ENCODE data around the gene ZMIZ1.

The ZMIZ1 gene

DNA sequence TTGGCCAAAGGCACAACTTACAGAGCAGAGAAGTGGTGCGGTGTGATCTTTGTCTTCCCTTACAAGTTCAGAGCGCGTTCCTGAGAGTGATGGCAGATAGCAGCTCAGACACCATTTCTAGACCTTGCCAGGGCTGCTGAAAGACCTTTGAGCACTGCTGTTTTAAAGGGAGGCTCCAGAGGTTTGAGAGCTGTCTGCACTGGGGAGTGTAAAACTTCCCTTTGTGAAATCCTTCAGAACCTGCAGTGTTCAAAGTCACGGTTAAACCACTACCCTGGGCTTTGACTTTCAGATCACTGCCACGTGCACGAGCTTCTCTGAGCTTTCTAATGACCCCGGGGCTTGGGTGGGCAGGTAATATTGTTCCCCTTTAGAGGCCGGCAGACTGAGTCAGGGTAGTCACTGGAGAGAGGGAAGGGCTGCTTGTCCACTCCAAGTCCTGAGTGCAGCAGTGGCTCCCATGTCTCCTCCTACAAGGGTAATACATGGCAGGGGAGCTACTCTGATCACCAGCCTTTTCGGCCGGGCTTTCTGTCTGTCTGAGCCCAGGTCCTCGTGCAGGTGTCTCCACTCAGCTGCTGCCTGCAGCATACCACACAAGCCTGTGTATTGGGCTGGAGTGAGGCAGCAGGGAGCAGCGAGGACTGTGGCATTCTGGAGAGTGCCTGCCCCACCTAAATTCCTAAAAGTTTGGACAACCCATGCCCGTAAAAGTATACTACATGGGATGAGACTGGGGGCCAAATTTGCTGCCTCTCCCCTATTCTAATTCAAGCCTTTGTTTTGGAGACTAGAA lies 63.3 kb downstream of the ZMIZ1 start:
- Mint-ChIP-seq H3K4me3 (no peak overlapping the region), H3K27ac (peak overlapping the region; percentile 56), H3K27me3 (no peaks in the 10 kb centered on the region), H3K4me1 (ENCODE audit: low read depth) (peaks cover 96% of the 10 kb centered on the region), H3K36me3 (ENCODE audit: low read depth) (peaks cover 58% of the 10 kb centered on the region), H3K9me3 (no peaks in the 10 kb centered on the region)
- intact Hi-C loops (cut with micrococcal nuclease): no loop called here

DNA sequence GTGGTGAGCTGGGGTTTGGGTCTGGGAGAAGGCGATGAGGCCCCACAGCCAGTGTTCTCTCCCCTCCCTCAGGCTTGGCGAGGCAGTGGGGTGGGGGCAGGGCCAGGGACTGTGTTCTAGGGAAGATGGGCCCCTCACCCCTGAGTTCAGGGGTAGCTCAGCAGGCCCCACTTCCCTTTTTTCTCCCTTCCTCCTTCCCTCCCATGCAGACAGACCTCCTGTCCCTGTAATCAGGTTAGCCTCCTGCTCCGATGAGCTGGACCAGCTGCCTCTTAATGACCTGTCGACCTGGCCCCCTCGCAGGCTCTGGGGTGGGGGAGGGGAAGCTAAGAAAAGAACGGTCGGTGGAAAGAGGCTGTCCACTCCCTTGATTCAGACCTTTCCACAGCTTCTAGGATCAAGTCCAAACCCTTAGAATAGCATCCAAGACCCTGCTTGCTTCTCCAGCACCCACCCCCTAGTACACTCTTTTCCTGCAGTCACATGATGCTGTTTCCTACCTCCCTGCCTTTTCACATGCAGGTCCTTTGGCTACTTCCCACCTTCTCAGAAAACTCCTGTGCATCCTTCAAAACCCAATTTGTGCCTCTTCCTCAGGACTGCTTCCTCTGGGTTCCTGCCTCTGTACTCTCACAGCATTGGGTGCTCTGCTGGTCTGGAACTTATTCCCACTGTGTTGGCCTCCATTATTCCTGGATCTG lies 64.1 kb downstream of the ZMIZ1 start:
- no peak overlapping the region for H3K27ac Mint-ChIP-seq
- peaks cover 96% of the 10 kb centered on the region for H3K4me1 Mint-ChIP-seq (ENCODE audit: low read depth)

DNA sequence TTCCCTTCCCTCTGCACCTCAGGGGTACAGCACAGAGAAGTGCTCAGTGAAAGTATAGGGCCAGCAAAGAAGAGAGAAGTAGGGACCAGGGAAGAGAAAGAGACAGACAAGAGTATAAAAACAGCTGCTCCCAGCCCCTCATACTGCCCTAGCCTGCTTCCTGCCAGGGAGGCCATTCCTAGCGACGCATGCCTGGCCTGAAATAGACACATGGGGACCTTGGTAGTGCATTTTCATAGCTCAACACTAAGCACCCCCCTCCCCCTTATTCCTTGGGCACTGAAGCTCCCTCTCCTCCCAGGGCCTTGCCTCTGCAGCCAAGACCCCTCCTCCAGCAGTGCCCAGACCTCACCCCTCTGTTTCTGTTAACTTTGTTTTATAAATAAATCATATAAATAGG lies 64.7 kb downstream of the ZMIZ1 start:
- Mint-ChIP-seq H3K9me3 (no peaks in the 10 kb centered on the region), H3K27ac (no peak overlapping the region), H3K4me3 (no peak overlapping the region), H3K36me3 (ENCODE audit: low read depth) (peaks cover 51% of the 10 kb centered on the region), H3K4me1 (ENCODE audit: low read depth) (peaks cover 96% of the 10 kb centered on the region), H3K27me3 (no peaks in the 10 kb centered on the region)
- intact Hi-C loops (cut with micrococcal nuclease): no loop called here

More for the DNA sequence above, 64.1 kb downstream of the ZMIZ1 start:
- H3K27me3 Mint-ChIP-seq: no peaks in the 10 kb centered on the region
- no peak overlapping the region for H3K4me3 Mint-ChIP-seq
- intact Hi-C loops (cut with micrococcal nuclease): no loop called here
- H3K36me3 Mint-ChIP-seq (ENCODE audit: low read depth): peaks cover 56% of the 10 kb centered on the region
- no peaks in the 10 kb centered on the region for H3K9me3 Mint-ChIP-seq

DNA sequence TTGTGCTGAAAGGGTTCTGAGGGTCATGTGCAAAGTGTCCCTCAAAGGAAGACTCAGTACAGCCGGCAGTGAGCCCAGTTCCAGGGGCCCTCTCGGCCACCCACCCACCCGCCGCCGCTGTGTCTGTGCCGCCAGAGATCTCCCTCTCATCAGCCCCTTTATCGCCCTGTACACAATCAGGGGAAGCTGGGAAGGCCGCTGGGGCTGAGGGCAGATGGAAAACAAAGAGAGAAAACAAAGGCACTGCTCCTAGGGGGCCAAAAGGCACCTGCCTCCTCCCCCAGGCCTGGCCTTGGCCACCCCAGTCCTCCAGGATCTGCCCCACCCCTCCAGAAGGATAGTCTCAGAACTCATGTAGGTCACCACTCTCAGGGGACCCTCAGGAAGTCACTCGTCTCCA lies 67.0 kb downstream of the ZMIZ1 start:
- intact Hi-C loops (cut with micrococcal nuclease): no loop called here
- Mint-ChIP-seq H3K9me3 (no peaks in the 10 kb centered on the region), H3K4me3 (no peak overlapping the region), H3K36me3 (ENCODE audit: low read depth) (peaks cover 52% of the 10 kb centered on the region), H3K27me3 (no peaks in the 10 kb centered on the region), H3K27ac (peak overlapping the region; percentile 60), H3K4me1 (ENCODE audit: low read depth) (peaks cover 89% of the 10 kb centered on the region)

DNA sequence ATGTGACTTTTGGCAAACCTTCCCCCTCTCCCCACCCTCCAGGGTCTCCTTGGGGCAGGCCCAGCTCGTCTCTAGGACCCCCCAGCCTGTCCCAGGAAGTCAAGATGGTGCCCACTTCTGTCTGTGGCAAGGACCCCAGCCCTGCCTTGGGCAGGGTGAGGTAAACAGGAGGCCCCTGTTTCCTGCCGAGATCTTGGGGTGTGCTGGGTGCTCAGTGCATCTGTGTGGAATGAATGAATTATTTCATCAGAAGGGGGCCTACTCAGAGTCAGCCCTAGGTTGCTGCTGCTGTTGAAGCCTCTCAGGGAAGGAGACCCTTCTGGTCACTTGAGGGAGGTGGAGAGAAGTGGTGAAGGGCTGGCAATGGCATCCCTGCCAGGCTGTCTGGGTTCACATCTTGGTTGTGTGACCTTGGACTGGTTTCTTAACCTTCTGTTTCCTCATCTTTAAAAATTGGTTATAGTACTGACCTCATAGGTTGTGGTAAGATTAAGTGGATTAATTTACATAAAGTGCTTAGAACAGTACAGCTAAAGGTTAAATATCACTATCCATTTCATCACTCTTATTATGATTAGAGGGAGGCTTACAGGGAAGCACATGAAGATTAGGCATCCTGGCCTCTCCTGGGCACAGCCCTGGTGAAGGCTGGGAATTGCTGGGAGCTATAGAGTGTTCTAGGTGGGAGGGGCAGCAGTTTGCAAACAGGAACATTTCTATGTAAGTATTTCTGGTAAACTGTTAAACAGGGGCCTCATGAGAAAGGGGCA lies 67.7 kb downstream of the ZMIZ1 start:
- no peak overlapping the region for H3K4me3 Mint-ChIP-seq
- H3K4me1 Mint-ChIP-seq (ENCODE audit: low read depth): peaks cover 83% of the 10 kb centered on the region
- intact Hi-C loops (cut with micrococcal nuclease): no loop called here
- H3K36me3 Mint-ChIP-seq (ENCODE audit: low read depth): peaks cover 52% of the 10 kb centered on the region
- H3K9me3 Mint-ChIP-seq: no peaks in the 10 kb centered on the region
- no peaks in the 10 kb centered on the region for H3K27me3 Mint-ChIP-seq
- peak overlapping the region; percentile 60 for H3K27ac Mint-ChIP-seq

DNA sequence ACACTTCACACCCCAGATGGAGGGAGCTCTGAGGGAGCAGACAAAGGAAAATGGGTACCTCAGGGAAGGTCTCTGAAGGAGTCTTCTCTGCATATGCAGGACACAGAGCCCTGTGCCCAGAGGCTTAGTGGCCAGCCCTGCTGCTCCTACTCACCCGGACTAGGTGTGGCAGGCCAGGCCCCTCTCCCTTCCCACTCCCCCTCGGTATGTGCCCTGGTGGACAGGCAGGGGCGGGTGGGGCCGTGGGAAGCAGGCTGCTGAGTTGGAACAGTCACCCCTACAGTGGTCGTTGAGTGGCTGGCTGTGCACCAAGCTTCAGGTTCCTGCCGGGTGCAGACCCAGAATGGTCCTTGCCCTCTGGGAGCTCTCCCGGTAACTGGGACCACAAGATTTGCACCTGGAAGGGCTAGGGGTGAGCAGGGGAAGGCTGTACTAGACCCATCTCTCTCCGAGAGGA lies 68.6 kb downstream of the ZMIZ1 start:
- no peaks in the 10 kb centered on the region for H3K27me3 Mint-ChIP-seq
- intact Hi-C loops (cut with micrococcal nuclease): no loop called here
- H3K4me3 Mint-ChIP-seq: no peak overlapping the region
- H3K36me3 Mint-ChIP-seq (ENCODE audit: low read depth): peaks cover 56% of the 10 kb centered on the region
- H3K4me1 Mint-ChIP-seq (ENCODE audit: low read depth): peaks cover 83% of the 10 kb centered on the region
- no peaks in the 10 kb centered on the region for H3K9me3 Mint-ChIP-seq
- H3K27ac Mint-ChIP-seq: peak overlapping the region; percentile 57

DNA sequence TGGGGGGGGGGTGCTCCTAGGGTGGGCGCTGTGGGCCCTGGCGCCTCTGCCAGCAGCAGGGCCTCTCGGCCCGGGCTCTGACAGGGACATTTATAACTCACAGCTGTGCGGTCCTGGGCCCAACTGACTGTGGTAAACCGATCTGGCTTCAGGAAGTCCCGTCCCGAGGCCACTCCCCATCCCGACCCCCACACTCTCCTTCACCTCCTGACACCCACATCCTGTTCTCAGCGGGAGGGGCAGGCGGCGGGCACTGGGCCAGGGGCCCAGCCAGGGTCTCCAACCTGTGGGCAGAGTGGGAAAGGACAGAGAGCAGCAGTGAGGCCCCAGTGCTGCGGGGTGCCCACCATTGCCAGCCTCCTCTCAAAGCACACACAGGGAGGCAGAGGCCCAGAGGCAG lies 69.1 kb downstream of the ZMIZ1 start:
- H3K4me3 Mint-ChIP-seq: no peak overlapping the region
- no peaks in the 10 kb centered on the region for H3K27me3 Mint-ChIP-seq
- peaks cover 61% of the 10 kb centered on the region for H3K36me3 Mint-ChIP-seq (ENCODE audit: low read depth)
- intact Hi-C loops (cut with micrococcal nuclease): no loop called here
- no peaks in the 10 kb centered on the region for H3K9me3 Mint-ChIP-seq
- H3K27ac Mint-ChIP-seq: peak overlapping the region; percentile 57
- H3K4me1 Mint-ChIP-seq (ENCODE audit: low read depth): peaks cover 82% of the 10 kb centered on the region

DNA sequence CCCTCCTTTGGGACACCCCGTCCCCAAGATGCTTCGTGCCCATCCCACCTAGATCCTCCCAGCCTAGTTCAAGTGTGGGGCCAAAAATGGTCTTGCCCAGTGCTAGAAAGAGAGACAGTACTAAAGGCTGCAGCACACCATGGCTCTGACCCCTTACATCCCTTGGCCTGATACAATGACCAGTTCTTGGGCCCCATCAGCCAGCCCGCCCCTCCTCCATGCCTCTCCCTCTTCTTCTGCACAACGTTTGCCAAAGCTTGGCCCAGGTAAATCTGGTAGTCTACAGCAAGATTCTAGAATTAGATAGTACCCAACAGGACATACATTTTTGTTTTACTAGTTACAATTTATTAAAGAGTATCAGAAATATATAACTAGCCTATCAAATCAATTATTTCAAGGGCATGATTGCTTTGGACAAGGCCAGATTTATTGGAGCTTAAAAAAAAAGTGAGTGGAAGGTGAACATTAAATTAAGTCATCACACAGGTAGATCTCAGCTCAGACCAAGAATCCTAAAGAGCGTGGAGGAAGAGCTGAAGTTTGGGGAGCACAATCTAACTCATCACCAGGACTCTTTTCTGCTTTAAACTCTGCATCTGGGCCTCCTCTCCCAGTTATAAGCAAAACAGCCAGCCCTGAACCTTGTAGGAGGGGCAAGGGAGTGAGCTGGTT lies 69.8 kb downstream of the ZMIZ1 start:
- H3K4me3 Mint-ChIP-seq: no peak overlapping the region
- no peaks in the 10 kb centered on the region for H3K9me3 Mint-ChIP-seq
- H3K27ac Mint-ChIP-seq: peak overlapping the region; percentile 57
- H3K36me3 Mint-ChIP-seq (ENCODE audit: low read depth): peaks cover 63% of the 10 kb centered on the region
- no peaks in the 10 kb centered on the region for H3K27me3 Mint-ChIP-seq
- intact Hi-C loops (cut with micrococcal nuclease): no loop called here
- peaks cover 83% of the 10 kb centered on the region for H3K4me1 Mint-ChIP-seq (ENCODE audit: low read depth)

DNA sequence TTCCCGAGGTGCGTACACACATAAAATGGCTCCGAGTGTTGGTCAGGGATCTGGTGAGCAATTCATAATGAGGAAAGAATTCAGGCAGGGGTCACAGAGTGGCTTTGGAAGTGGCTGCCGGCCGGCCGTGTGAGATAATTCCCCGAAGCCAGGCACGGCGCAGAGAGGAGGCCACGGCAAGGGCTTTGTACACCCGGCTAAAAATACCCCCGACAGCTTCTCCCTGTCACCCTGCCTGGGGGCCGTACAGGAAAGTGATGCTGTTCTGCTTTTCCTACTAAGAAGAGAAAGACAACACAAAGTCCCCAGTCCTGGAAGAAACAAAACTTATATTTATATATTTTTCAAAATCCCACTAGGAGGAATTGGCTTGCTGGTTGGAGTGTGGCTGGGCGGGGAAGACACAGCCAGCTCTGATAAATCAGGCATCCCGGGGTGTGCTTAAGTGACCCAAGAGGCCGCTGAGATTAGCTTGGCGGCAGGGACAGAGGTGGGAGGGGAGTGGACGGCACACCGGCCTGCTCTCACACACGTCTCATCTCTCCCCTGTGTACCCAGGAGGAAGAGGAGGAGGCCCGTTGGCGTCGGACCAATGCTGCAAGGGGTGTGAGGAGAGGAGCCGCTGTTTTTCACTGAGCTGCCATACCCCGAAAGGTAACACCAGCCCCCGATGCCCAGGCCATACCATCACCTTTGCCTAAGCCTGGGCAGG lies 70.5 kb downstream of the ZMIZ1 start:
- no peak overlapping the region for H3K4me3 Mint-ChIP-seq

DNA sequence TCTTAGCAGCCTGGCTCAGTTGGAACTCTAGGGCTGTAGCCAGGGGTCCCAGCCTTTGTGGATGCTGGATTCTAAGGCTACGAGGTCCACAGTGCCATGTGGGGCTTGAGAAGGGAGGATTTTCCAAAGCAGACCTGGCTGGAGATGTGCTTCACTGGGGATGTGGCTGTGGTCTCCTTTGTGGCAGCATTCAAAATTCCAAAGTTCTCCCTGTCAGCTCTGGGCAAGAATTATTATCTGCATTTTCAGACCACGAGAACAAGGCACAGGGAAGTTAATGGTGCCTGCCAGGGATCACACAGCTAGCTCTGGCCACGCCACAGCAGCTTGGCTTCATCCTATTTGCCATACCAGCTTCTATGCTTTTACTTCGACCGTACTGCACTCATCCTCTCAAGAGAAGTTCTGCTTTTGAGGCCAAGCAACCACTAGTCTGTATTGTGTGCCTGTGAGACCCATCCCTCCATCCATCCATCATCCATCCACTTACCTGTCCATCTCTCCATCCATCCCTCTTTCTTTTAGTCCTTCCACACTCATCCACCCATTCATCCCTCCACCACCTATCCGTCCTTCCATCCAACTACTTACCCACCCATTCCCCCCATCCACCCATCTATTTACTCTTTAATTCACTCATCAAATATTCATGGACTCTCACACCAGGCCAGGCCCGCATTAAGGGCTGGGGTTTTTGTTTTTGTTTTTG lies 71.5 kb downstream of the ZMIZ1 start:
- H3K27me3 Mint-ChIP-seq: no peaks in the 10 kb centered on the region
- peaks cover 86% of the 10 kb centered on the region for H3K4me1 Mint-ChIP-seq (ENCODE audit: low read depth)
- H3K9me3 Mint-ChIP-seq: no peaks in the 10 kb centered on the region
- H3K27ac Mint-ChIP-seq: no peak overlapping the region
- peaks cover 63% of the 10 kb centered on the region for H3K36me3 Mint-ChIP-seq (ENCODE audit: low read depth)
- intact Hi-C loops (cut with micrococcal nuclease): no loop called here
- no peak overlapping the region for H3K4me3 Mint-ChIP-seq

More for the DNA sequence above, 70.5 kb downstream of the ZMIZ1 start:
- Mint-ChIP-seq H3K27me3 (no peaks in the 10 kb centered on the region), H3K36me3 (ENCODE audit: low read depth) (peaks cover 63% of the 10 kb centered on the region), H3K27ac (peak overlapping the region; percentile 36), H3K9me3 (no peaks in the 10 kb centered on the region), H3K4me1 (ENCODE audit: low read depth) (peaks cover 84% of the 10 kb centered on the region)
- intact Hi-C loops (cut with micrococcal nuclease): no loop called here

DNA sequence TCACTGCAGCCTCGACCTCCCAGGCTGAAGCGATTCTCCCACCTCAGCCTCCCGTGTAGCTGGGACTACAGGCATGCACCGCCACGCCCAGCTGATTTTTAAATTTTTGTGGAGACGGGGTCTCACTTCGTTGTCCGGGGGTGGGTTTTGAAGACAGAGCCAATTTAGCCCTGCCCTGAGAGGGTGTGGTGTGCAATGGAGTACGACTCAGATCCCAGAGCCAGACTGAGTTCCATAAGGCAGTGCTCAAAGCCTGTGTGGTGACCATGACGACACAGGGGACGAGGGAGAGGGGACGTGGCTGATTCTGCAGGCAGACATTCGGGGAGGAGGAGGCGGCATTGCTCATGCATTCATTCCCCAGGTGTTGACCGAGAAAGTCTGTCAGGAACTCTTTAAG lies 72.1 kb downstream of the ZMIZ1 start:
- H3K27ac Mint-ChIP-seq: no peak overlapping the region
- no peaks in the 10 kb centered on the region for H3K27me3 Mint-ChIP-seq
- intact Hi-C loops (cut with micrococcal nuclease): no loop called here
- H3K4me3 Mint-ChIP-seq: no peak overlapping the region
- no peaks in the 10 kb centered on the region for H3K9me3 Mint-ChIP-seq
- H3K4me1 Mint-ChIP-seq (ENCODE audit: low read depth): peaks cover 86% of the 10 kb centered on the region
- H3K36me3 Mint-ChIP-seq (ENCODE audit: low read depth): peaks cover 60% of the 10 kb centered on the region

DNA sequence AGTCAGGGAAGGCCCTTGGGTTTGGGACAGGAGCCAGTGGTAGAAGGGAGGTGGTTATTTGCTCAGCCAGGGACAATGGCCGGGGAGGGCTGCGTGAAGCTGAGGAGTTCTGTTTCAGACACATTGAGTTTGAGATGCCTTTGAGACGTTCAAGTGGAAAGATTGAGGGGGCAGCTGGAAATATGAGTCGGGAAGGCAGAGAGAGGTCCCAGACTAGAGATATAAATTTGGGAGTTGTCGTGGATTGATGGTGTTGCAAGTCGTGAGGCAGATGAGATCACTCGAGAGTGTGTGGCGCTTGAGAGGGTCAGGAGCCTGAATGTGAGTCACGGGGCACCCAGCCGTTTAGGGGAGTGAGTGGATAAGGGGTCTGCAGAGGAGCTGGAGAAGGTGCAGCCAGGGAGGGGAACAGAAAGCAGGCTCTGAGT lies 73.3 kb downstream of the ZMIZ1 start:
- no peak overlapping the region for H3K4me3 Mint-ChIP-seq
- intact Hi-C loops (cut with micrococcal nuclease): no loop called here
- H3K27me3 Mint-ChIP-seq: no peaks in the 10 kb centered on the region
- peaks cover 60% of the 10 kb centered on the region for H3K36me3 Mint-ChIP-seq (ENCODE audit: low read depth)
- H3K4me1 Mint-ChIP-seq (ENCODE audit: low read depth): peaks cover 86% of the 10 kb centered on the region
- no peak overlapping the region for H3K27ac Mint-ChIP-seq
- H3K9me3 Mint-ChIP-seq: no peaks in the 10 kb centered on the region

Data from dendritic cell treated with granulocyte-macrophage colony-stimulating factor and Interleukin-4, amounts not matched to agents 40 ng/mL and 50 ng/mL, for 4 days (primary cell).